Mucosa of rectum (tissue), 2 donors: ENCODE results near the gene PHLDB1.

Source experiments
- H3K27ac ChIP-seq, 2 donors: one replicate each; pipeline ENCODE4 v1.7.0; 2013; ENCODE audit warnings: inconsistent platforms in 2 of 2, low read depth in 2 of 2, low read length in 2 of 2
- H3K27me3 ChIP-seq, 2 donors: one replicate each; pipeline ENCODE4 v1.7.0; 2013; ENCODE audit warnings: low read length in 2 of 2; ENCODE audit not compliant: control insufficient read depth in 2 of 2, insufficient read depth in 2 of 2
- H3K36me3 ChIP-seq, 2 donors: one replicate each; pipeline ENCODE4 v1.7.0; 2013; ENCODE audit warnings: low read length in 2 of 2; ENCODE audit not compliant: control insufficient read depth in 2 of 2, insufficient read depth in 2 of 2
- H3K4me1 ChIP-seq, 2 donors: one replicate each; pipeline ENCODE4 v1.7.0; 2013; ENCODE audit warnings: low read length in 2 of 2, mild to moderate bottlenecking in 1 of 2; ENCODE audit not compliant: control insufficient read depth in 2 of 2, insufficient read depth in 2 of 2
- H3K4me3 ChIP-seq, 2 donors: one replicate each; pipeline ENCODE4 v1.7.0; 2013; ENCODE audit warnings: low read length in 2 of 2
- H3K9ac ChIP-seq, 2 donors: one replicate each; pipeline ENCODE4 v1.7.0; 2013; ENCODE audit warnings: low read length in 2 of 2, low read depth in 1 of 2, mild to moderate bottlenecking in 1 of 2
- H3K9me3 ChIP-seq, 2 donors: one replicate each; pipeline ENCODE4 v1.7.0; 2013; ENCODE audit warnings: low read length in 2 of 2; ENCODE audit not compliant: control insufficient read depth in 2 of 2
- donor health status: healthy.
- donor health status: Normal muscosa, but diverticular disease.

The PHLDB1 gene

DNA sequence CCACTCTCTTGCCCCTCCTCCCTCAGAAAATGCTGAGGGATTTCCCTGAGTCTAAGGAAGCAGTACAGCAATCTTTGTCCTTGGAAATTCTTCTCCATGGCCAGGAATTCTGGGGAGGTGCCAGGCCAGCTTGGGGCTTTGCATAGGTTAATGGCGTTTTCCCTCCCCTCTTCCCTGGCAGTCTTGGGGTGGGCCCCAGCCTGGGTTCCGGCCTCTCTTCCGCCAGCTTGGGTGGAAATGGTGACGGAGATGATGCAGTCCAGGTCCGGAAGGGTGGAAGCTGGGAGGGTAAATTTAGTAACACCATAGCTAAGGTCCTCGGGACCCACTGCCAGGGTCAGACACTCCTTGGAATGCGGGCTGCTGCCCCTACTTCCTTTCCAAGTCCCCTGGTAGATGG is 5.0 kb downstream of the PHLDB1 start:
- H3K4me3 ChIP-seq, result no peak overlapping the region
- H3K27ac ChIP-seq, result peak overlapping the region; percentile 15 to 56
- H3K9ac ChIP-seq, result no peak overlapping the region
- peaks cover 14 to 24% of the 10 kb centered on the region in 2 donors for H3K27me3 ChIP-seq
- H3K9me3 ChIP-seq, result no peaks in the 10 kb centered on the region
- H3K4me1 ChIP-seq, result peaks cover 26 to 28% of the 10 kb centered on the region in 2 donors
- H3K36me3 ChIP-seq, result peaks cover 4 to 7% of the 10 kb centered on the region in 2 donors

- Histone ChIP-seq H3K9ac (no peak overlapping the region), H3K36me3 (peaks cover 4 to 7% of the 10 kb centered on the region in 2 donors), H3K27ac (no peak overlapping the region), H3K27me3 (peaks cover 6% of the 10 kb centered on the region in 2 donors), H3K9me3 (no peaks in the 10 kb centered on the region), H3K4me3 (no peak overlapping the region), H3K4me1 (peaks cover 13 to 23% of the 10 kb centered on the region in 2 donors)
Observed at GRCh38 chr11:118614511-118614910, 7.1 kb downstream of the PHLDB1 start.

DNA sequence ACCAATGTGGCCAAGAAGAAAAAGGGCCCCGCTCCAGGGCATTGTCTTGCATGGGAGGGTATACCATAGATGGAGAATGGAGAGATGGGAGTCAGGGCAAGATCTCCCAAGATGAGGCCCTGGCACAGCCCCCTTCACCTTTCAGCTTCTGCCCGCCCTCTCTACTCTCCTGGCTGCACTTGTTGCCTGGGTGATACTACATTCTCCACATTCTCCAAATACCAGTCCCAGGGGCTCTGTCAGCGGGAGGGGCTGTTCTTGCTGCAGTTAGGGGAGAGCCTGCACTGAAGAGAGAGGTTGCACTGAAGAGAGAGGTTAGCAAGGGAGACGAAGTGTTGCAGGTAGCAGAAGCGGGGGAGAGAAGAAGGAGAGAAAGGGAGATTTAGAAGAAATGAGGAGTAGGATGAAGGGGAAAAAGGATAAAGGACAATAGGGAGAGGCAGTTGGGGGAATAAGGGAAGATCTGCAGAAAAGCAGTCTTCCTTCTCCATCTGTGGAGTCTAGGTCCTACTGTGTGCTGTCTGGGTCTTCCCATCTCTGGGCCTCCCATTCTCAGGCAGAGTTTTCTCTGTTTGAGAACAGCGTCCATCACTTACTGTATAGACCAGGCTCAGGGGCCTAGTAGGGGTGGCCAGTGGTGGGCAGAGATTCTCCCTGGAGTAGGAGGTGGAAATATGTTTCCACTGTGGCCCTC is 8.0 kb downstream of the PHLDB1 start:
- H3K9ac ChIP-seq, result no peak overlapping the region
- H3K9me3 ChIP-seq, result no peaks in the 10 kb centered on the region
- no peak overlapping the region for H3K4me3 ChIP-seq
- H3K36me3 ChIP-seq, result peaks cover 4 to 7% of the 10 kb centered on the region in 2 donors
- no peak overlapping the region for H3K27ac ChIP-seq
- H3K4me1 ChIP-seq, result peaks cover 14 to 16% of the 10 kb centered on the region in 2 donors
- H3K27me3 ChIP-seq, result peaks cover 2 to 6% of the 10 kb centered on the region in 2 donors

DNA sequence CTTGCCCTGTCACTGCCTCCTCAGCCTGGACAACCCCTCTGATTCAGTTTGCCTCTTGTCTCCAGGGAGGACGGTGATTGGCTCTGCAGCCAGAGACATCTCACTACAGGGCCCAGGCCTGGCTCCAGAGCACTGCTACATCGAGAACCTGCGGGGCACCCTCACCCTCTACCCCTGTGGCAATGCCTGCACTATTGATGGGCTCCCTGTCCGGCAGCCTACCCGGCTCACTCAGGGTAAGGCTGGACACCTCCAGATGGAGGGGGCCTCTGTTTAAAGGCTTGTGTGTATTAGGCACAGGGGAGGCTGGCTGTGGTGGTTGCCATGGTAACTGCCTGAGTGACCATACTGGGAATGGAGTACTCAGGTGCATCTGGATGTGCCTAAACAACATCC is 8.6 kb downstream of the PHLDB1 start:
- peaks cover 0 to 4% of the 10 kb centered on the region in 2 donors for H3K27me3 ChIP-seq
- peaks cover 16% of the 10 kb centered on the region in 2 donors for H3K4me1 ChIP-seq
- no peaks in the 10 kb centered on the region for H3K9me3 ChIP-seq
- H3K36me3 ChIP-seq, result peaks cover 4 to 7% of the 10 kb centered on the region in 2 donors
- no peak overlapping the region for H3K27ac ChIP-seq
- no peak overlapping the region for H3K4me3 ChIP-seq
- no peak overlapping the region for H3K9ac ChIP-seq

DNA sequence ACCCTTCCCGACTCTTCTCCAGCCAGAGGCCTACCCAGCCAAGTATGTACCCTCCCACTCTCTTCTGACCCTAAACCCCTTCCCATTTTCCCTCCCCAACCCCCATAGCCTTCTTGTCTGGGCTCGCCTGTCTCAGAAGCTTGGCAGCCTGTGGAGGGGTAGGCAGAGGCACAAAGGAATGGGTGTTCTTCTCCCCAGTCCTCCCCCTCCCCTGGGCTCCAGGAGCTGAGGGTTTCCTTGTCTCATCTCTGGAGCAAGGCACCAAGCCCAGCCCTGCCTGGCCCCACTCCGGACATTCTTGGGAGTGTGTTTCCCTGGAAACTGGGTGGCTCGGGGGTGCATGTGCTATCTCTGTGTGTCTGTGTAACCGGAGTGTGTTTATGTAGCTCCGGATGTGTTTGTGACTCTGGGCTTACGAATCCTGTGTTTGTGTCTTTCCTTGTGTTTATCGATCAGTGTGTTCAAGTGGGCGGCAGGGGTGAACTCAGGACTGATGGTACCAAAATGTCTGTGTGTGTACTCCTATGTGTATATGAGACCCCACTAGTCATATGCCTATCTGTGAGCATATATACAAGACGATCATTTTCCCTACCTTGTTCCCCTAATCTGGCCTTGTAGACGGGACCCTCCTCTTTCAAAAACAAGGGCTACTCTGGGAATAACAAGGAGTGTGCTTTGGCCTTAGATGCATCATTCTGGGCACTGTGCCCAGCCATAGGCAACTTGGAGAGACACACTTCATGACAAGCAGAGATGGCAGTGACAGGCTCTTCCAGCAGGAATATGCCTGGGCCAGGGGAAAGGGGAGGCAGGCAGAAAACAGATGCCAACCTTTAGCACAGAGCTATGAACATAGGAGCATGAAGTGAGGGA is 10.9 kb downstream of the PHLDB1 start:
- H3K4me1 ChIP-seq, result peaks cover 14 to 17% of the 10 kb centered on the region in 2 donors
- H3K36me3 ChIP-seq, result peaks cover 4 to 7% of the 10 kb centered on the region in 2 donors
- H3K9me3 ChIP-seq, result no peaks in the 10 kb centered on the region
- peaks cover 0 to 2% of the 10 kb centered on the region in 2 donors for H3K27me3 ChIP-seq
- peak overlapping the region; percentile 72 for H3K27ac ChIP-seq
- H3K9ac ChIP-seq, result no peak overlapping the region
- no peak overlapping the region for H3K4me3 ChIP-seq

- Histone ChIP-seq H3K9me3 (no peaks in the 10 kb centered on the region), H3K4me3 (no peak overlapping the region), H3K27me3 (peaks cover 0 to 2% of the 10 kb centered on the region in 2 donors), H3K4me1 (peaks cover 14 to 17% of the 10 kb centered on the region in 2 donors), H3K27ac (peak overlapping the region; percentile 72), H3K36me3 (peaks cover 4 to 7% of the 10 kb centered on the region in 2 donors), H3K9ac (no peak overlapping the region)
Observed at GRCh38 chr11:118618991-118619375, 11.6 kb downstream of the PHLDB1 start.

DNA sequence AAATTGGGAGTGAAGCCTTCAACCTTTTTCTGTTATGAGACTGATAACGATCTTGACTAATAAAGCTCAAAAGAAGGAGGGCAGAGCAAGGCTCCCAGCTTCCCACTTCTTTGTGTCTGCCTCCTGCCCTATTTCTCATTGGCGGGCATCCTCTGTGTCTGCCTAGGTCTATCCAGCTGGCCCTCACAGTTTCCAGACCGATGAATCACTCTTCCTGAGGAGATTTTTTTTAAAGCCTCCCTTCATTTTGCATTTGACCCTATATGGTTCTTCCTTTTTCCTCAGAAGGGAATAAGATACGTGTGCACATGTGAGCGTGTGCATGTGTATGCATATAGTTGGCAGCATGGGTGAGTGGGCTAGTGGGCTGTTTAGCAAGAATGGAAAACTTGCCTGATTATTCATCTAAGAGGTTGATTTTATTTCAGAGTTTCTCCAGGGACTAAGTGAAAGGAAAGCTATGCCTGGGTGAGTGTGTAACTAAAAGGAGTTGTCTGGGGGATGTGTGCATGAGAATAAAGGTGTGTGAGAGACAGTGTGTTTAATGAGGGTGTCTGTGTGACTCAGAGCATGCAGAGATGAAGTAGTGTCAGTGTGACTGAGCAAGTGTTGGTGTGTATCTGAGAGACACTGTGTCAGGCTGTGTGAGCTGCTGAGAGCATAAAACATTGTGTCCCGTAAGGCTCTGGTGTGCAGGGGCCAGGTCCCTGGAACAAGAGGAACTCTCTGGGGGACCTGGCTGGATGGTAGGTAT is 12.2 kb downstream of the PHLDB1 start:
- H3K27ac ChIP-seq, result peak overlapping the region; percentile 72
- no peaks in the 10 kb centered on the region for H3K9me3 ChIP-seq
- no peak overlapping the region for H3K9ac ChIP-seq
- peaks cover 3 to 4% of the 10 kb centered on the region in 2 donors for H3K36me3 ChIP-seq
- peaks cover 14 to 17% of the 10 kb centered on the region in 2 donors for H3K4me1 ChIP-seq
- H3K27me3 ChIP-seq, result peaks cover 0 to 2% of the 10 kb centered on the region in 2 donors
- H3K4me3 ChIP-seq, result no peak overlapping the region

- Histone ChIP-seq H3K9me3 (no peaks in the 10 kb centered on the region), H3K9ac (peak overlapping the region in 1 of 2 donors; percentile 41), H3K27me3 (peaks cover 0 to 2% of the 10 kb centered on the region in 2 donors), H3K4me3 (peak overlapping the region; percentile 15 to 42), H3K27ac (peak overlapping the region; percentile 31 to 71), H3K4me1 (peaks cover 19 to 20% of the 10 kb centered on the region in 2 donors), H3K36me3 (peaks cover 6 to 9% of the 10 kb centered on the region in 2 donors)
Observed at GRCh38 chr11:118620529-118621070, 13.2 kb downstream of the PHLDB1 start.

- H3K27ac ChIP-seq, result peak overlapping the region; percentile 31 to 71
- H3K9me3 ChIP-seq, result no peaks in the 10 kb centered on the region
- H3K4me3 ChIP-seq, result peak overlapping the region; percentile 15 to 55
- H3K9ac ChIP-seq, result peak overlapping the region; percentile 27 to 41
- peaks cover 20% of the 10 kb centered on the region in 2 donors for H3K4me1 ChIP-seq
- peaks cover 0 to 2% of the 10 kb centered on the region in 2 donors for H3K27me3 ChIP-seq
- H3K36me3 ChIP-seq, result peaks cover 9% of the 10 kb centered on the region in 2 donors
Observed at GRCh38 chr11:118621071-118621783, 13.8 kb downstream of the PHLDB1 start.
